SK-MEL-5 (cell line): ENCODE measurements around the gene THEMIS. TPM values are rescaled to one million over a fixed set of nuclear protein-coding genes. Genes with fewer than 3 reads are reported as not detected.
A peak's percentile ranks its signal among the peaks of the same experiment; 100 is the strongest.
"Not testable (repeated sequence)": the region's sequence is repeated elsewhere in the genome, so short reads cannot be mapped to it uniquely, and the experiment has no call there.

ENCODE experiments used
- DNase-seq: peaks from one replicate; pipeline ENCODE4 v3.0.0-alpha.2; 2016; ENCODE audit warnings: low read depth, low spot score
- in situ Hi-C: cut with HindIII; loops from 2 replicates; pipeline ENCODE4 v1.10.0; 2016; ENCODE audit warnings: low sequenced_read_pairs, high pct_unique_total_duplicates, low pct_unique_long_range_greater_than_20kb
- total RNA-seq: library from RNA; depleted of rRNA; stranded (reverse); fragments of >200 nt; shearing (Covaris generic); gene quantifications from 2 replicates; pipeline ENCODE4 v1.2.3, GENCODE V29; 2014

The THEMIS gene
- total RNA-seq, 1 experiment from 2014 or later: not detected

DNA sequence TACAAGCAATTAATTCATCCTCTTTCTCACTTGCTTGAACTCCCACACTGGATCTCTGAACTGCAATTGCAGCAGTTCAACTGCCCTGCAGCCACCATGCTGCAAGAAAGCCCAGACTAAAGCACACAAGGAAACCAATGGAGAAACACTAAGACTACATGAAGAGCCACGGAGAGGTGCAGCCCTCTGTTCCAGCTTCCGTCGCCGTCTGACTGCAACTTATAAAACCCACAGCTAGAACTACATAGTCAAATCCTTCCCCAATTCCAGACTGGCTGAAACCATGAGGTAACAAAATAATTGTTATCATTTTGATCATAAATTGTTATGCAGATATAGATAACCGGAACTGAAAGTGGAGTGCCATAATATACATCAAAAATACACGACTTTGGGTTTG is 21.1 kb upstream of the THEMIS start:
- in situ Hi-C loops: no loop called here
- no peak for DNase-seq

DNA sequence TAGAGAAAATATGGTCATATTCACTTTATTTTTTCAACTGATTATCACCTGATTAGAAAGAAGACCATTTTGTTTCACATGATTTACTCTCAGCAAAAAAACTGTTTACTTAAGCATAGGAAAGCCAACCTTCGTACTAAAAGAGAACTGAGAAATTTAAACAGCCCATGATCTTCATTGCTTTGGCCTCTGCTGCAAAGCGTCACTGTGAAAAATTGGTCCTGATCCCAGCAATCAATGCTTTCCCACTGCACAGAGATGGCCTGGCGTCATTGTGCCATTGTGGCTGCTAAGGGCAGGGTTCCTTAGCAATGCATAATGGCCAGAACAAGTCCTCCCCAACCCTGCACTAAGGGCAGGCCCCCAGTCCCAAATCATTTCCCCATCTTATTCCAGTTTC is 19.9 kb upstream of the THEMIS start:
- in situ Hi-C loops: no loop called here
- no peak for DNase-seq

DNA sequence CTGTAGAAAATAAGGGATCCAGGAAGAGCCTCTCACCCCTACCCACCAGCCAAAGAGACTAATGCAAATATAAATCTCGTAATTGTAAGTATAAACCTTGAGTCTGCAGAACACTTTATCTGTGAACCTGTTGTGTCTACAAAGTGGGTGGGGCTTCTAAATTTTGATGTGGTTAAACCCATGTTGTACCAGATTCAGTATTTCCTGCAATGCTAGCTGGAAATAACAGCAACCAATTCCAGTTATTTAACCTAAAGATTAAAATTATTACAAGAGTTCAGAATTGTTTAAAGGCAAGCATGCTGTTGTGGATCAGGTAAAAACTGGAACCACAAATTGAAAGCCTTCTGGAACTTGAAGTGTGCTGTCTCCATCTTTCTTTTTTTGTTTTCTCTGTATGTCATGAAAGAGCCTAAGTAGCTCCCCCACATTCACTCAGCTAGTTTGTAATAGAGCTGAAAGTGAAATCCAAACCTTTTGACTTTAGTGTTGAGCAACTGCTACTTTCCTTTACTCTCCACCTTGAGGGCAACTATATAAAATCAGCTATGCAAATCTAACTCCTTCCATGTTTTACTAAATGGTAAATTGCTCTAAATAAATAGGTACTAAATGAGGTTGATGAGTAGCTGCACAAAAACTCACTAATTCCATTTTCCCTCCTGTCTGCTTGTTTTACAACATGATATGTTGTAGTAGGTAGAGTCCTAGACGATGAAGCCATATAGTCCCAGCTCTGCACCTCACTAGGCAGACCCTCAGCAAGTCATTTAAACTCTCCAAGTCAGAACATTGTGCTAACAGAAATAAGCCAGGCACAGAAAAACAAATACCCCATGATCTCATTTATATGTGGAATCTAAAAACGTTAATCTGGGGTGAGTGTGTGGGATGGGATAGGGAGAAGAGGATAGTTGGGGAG is 17.9 kb upstream of the THEMIS start:
- in situ Hi-C loops: no loop called here

DNA sequence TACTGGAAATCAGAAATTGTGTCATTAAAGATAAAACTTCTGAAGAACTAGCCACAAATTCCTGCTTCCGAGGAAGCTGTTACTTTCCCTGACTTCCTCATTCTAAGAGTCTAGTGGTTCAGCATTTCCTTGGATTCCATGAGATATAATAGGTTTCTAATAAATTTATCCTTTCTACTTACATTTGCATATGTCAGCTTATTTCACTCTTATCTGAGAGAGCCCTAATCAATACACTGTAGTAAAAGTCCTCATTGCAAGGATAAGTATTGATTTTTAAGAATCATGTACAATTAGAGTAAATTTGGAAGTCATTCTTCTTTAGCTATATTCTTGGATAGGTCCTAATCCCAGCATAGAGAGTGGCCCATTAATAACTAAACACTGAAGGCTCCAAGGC is 16.9 kb upstream of the THEMIS start:
- DNase-seq: no peak
- in situ Hi-C loops: no loop called here

More for the DNA sequence above, 17.9 kb upstream of the THEMIS start:
- DNase-seq: no peak

DNA sequence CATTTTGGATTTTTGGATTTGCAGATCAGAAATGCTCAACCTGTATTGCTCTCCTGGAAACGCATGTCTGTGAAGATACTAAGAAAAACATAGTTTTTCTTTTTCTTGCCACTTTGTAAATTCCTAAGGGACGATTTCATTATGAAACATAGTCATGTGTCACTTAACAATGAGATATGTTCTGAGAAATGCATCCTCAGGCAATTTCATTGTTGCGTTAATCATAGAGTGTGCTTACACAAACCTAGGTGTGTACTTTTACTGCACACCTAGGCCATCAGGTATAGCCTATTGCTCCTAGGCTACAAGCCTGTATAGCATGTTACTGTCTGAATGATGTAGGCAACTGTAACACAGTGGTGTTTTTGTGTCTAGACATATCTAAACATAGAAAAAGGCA is 13.4 kb upstream of the THEMIS start:
- in situ Hi-C loops: no loop called here

DNA sequence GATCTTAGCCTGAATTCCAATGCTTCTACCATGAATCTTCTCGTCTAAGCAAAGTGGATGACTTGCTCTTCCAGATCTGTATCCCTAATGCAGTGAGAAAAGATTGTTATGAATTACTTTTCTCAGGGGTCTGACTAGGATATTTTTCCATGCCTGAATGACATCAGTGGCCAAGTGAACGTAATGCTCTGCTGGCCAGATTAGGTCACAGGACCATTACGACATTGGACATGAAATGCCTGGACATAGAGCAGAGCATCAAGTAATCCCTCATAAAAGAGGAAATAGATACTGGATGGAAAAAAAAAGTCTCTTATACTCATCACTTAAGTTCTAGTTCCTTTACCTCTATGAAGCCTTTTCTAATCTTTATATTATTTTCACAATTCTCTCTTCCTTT is 12.1 kb upstream of the THEMIS start:
- in situ Hi-C loops: no loop called here
- DNase-seq: no peak

More for the DNA sequence above, 13.4 kb upstream of the THEMIS start:
- DNase-seq: no peak

DNA sequence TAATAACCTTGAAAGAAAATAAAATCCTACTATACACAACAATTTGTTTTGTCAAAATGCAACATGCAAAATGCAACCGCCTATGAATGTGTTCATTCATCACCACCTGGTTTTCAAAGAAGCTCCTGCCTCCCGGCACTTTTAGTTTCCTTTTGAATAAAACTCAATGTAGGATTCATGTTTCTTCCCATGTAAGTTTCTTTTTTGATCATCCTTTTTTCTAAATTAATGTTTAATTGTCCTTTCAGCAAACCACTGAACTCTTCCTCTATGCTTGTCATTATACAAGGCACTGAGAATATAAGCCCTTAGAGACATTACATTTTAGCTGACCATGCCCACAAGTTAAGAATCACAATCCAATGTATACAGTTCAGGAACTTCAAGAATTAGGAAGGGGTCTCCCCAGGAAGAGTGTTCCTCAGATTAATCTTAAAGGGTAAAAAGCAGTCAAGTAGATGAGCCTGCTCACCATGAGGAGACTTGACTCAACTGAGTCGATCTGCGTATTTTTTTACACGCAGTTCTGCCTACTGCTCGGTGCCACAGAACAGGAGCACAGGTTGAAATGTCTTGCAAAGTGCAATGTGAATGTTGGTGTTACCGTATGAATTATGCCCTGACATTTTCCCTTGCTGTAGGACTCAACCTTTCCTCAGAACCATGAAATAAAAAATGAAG is 7.2 kb upstream of the THEMIS start:
- in situ Hi-C loops: no loop called here
- peak; percentile 37 for DNase-seq

DNA sequence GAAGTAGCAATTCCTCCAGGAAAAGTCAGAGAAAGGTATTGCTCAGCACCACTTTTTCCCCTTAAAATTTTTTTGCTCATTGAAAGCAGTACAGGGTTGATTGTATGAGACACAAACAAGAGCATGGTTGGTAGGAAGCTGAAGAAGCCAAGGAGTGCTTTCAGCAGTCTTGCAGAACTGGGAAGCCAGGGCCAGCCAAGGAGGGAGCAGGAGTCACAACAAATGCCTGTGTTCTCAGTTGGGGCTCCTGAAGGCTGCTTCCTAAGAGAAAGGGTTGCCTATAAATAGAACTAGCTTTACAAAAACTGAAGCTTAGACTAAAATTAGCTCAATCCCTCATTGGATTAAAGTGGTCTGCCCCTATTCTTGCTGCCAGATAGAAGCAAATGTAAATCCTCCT is 3.3 kb upstream of the THEMIS start:
- in situ Hi-C loops: no loop called here

DNA sequence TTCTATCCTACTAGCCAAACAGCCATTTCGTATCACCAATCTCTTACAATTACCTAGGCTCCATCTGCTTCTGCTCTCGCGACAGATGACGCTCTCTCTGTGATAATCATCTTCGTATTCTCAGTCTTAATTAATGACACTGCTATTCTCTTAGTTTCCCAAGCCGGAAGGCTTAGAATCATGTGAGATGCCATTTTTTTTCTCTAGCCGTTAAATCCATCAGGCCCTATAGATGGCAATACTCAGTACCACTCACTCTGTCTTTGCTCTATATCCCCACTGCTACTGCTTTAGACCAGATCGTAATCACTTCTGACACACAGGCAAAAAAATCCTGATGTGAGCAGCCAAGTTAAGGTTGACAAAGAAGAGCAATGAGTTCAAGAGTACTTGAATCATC is 2.1 kb upstream of the THEMIS start:
- in situ Hi-C loops: no loop called here
- DNase-seq: no peak

More for the DNA sequence above, 3.3 kb upstream of the THEMIS start:
- DNase-seq: no peak

DNA sequence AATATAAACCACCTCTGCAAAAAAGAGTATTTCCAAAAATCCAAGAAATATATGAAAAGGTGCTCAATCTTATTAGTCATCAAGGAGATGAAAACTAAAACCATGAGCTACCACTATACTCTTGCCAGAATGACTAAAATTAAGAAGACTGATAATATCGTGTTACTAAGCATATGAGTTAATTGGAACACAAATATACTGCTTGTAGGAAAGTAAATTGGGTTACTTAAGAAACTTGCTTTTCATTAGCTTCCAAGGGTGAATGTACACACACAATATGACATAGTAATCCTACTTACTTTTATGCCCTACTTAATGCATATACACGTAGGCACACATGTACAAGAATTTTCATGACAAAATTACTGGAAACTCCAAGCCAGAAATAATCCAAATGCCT is 3.4 kb downstream of the THEMIS start:
- DNase-seq: no peak
- in situ Hi-C loops: no loop called here

DNA sequence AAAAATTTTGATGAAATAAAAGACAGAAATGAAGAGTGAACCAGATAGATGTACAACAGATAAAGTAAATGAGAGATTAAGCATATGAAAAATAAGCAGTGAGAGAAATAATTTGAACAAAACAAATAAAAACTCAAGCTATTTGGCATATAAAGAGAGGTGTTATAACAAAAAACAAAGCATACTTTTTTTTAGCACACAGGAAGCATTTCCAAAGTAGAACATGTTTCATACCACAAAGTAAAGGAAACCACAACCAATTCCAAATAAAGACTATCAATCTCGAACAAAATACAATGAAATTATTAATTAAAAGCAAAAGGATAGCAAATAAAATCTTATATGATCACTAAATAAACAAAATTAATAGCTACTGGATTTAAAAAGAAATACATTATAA is 6.8 kb downstream of the THEMIS start:
- DNase-seq: no peak
- in situ Hi-C loops: no loop called here

DNA sequence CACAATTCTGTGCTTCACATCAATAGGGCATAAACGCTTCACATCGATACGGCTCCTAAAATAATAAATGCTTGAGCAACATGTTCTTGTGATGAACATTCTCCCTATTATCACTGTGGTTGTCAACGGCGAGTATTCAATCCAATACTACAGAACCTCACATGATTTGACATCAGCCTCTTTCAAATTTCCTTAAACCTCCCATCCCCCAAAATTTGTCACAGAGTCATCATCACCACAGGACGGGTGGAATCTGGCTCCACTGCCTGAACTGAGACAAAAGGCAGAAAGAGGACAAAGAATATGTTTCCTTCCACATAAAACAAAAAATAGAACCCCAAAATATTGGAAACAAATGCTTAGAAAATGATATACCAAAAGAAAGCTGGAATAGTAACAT is 7.3 kb downstream of the THEMIS start:
- in situ Hi-C loops: no loop called here

DNA sequence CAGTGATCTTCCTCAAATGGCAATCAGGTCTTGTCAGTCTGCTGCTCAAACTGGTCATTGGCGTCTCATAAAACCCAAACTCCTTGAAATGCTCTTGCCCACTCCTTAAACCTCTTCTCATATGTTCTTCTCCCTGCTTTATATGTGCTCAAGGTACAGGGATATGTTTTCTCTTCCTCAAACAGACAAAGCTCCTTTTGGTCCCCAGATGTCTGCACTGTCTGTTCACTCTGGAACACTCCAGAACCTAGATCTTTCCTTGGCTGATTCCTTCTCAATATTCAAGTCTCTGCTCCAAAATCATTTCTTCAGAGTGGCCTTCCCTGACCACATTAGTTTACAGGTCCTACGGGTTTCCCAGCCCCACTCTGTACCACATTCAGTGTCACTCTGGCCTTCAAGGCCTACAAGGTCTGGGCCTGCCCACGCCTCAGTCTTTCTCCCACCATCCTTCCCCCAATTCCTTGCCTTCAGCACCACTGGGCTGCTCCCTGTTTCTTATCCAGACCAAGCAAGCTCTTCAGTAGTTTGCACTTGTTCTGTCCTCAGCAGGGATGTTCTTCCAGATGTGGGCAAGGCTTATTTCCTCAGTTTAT is 9.0 kb downstream of the THEMIS start:
- DNase-seq: no peak
- in situ Hi-C loops: no loop called here

More for the DNA sequence above, 7.3 kb downstream of the THEMIS start:
- no peak for DNase-seq

DNA sequence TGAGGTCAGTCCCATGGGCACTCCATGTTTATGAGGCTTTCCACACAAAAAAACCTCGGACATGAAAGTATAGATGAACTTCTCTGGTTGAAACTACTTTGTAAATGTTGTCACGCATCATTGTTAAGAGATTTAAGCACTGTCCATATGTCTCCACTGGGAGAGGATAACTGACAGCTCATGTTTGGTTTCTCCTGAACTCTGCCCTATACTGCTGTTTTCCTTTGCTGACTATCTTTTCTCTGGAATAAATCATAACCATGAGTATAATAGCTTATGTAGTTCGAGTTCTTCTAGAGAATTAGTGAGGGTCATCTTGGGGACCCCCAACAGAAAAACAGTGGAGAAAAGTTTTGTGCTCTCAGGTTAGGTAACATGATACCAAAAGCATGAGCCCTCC is 14.3 kb downstream of the THEMIS start:
- in situ Hi-C loops: no loop called here
- no peak for DNase-seq

DNA sequence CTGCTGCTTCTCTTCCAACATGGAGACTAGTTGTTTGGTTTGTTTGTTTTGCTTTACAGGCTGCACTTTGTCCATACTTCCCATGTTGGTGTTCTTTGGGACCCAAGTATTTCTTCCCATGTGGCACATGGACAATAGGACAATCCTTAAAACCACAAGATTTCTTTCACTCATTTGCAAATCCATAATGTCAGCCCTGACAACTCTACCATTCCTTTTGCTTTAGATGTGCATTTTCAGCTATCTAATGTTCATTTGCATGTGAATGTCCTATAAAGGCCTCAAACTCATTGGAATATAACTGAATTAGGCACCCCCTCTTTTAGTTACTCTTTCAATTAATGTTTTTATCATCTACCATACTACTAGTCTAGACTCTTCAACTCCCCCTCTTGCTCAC is 16.7 kb downstream of the THEMIS start:
- no peak for DNase-seq
- in situ Hi-C loops: no loop called here

DNA sequence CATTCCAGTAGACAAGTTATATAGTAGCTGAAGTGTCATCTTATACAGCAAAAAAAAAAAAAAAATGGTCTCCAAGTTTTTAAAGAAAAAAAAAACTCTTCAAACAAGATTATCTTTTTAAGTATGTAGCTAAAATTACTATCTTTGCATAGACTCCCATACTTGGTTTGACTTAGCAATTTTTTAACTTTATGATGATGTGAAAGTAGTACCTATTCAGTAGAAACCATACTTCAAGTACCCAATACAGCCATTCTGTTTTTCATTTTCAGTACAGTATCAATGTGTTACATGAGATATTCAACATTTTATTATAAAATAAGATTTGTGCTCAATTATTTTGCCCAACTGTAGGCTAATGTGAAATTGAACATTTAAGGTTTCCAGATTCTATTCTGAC is 18.9 kb downstream of the THEMIS start:
- in situ Hi-C loops: not testable (repeated sequence)

DNA sequence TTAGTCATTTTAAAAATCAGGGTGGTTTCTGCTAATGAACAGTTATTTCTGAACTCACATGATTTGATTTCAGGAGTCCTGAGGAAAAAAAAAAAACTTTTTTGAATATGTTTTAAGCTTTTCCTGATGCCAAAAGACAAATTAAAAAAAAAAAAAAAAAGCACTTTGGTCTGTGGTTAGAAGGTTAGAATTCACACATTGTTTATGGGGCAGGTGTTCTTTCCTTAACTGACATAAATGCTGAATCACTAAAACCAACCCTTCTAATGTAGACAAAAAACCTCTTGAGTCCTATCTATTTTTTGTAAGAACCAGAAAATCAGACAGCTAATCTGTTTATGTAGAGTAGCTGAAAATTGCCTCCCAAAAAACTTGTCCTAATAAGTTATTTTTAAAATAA is 20.4 kb downstream of the THEMIS start:
- DNase-seq: no peak
- in situ Hi-C loops: no loop called here

More for the DNA sequence above, 18.9 kb downstream of the THEMIS start:
- not testable (repeated sequence) for DNase-seq

DNA sequence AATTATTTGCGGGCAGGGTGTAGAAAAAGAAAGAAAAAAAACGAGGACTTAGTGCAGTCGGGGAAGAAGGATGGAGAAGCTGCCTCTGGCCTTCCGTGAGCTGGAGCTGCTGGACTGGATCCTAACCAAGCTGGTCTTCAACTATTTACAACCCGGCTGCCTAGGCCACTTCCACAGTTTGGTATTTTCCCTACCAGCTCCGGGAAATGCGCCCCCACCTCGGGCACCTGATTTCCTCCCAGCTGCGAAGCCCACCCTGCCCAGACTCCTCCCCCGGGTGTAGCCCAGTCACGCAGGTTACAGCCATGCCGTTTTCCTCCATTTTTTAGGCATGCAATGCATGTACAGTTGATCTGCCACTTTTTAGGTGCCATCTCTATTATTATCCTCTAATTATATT is 21.2 kb downstream of the THEMIS start:
- no peak for DNase-seq
- in situ Hi-C loops: no loop called here
